Neural crest cell (in vitro differentiated cells): ENCODE data around the gene EBF3. TPM values are rescaled to one million over a fixed set of nuclear protein-coding genes. Genes with fewer than 3 reads are reported as not detected.

Source experiments
- DNase-seq: peaks from one replicate; pipeline ENCODE4 v3.0.0; 2021; ENCODE audit warnings: low read depth, mixed read lengths, low spot score
- H3K27ac Mint-ChIP-seq: one replicate; pipeline ENCODE4 v1.8.0; 2021; ENCODE audit warnings: mild to moderate bottlenecking, mixed read lengths; ENCODE audit not compliant: unreplicated experiment
- H3K27me3 Mint-ChIP-seq: 2 replicates; pipeline ENCODE4 v1.8.0; 2021; ENCODE audit warnings: low read depth, mild to moderate bottlenecking, mixed read lengths
- H3K36me3 Mint-ChIP-seq: 2 replicates; pipeline ENCODE4 v1.8.0; 2021; ENCODE audit warnings: low read depth, mild to moderate bottlenecking, mixed read lengths
- H3K4me1 Mint-ChIP-seq: 2 replicates; pipeline ENCODE4 v1.8.0; 2021; ENCODE audit warnings: mixed read lengths
- H3K4me3 Mint-ChIP-seq: one replicate; pipeline ENCODE4 v1.8.0; 2021; ENCODE audit warnings: mild to moderate bottlenecking, mixed read lengths
- H3K9me3 Mint-ChIP-seq: 2 replicates; pipeline ENCODE4 v1.8.0; 2021; ENCODE audit warnings: mixed read lengths
- CTCF ChIP-seq: fragments of 200-600 bp; sonication (generic); conservative IDR thresholded peaks from 2 replicates; pipeline ENCODE4 v1.5.0; 2021; ENCODE audit warnings: antibody characterized with exemption, mild to moderate bottlenecking
- total RNA-seq: library from RNA; stranded (reverse); gene quantifications from 2 replicates; pipeline ENCODE4 v1.2.1, GENCODE V29; 2021

The EBF3 gene
- total RNA-seq, 1 donor from 2014 or later = 11.6 TPM

- Mint-ChIP-seq H3K9me3 (no peaks in the 10 kb centered on the region), H3K27ac (no peak overlapping the region), H3K36me3 (no peaks in the 10 kb centered on the region), H3K4me3 (no peak overlapping the region), H3K27me3 (no peaks in the 10 kb centered on the region), H3K4me1 (peaks cover 50% of the 10 kb centered on the region)
- DNase-seq = no peak
- no peak for TF ChIP-seq CTCF
Observed at GRCh38 chr10:129867631-129868179, 96.4 kb downstream of the EBF3 start.

- Mint-ChIP-seq H3K9me3 (no peaks in the 10 kb centered on the region), H3K4me3 (no peak overlapping the region), H3K27me3 (no peaks in the 10 kb centered on the region), H3K27ac (no peak overlapping the region), H3K4me1 (peaks cover 56% of the 10 kb centered on the region), H3K36me3 (no peaks in the 10 kb centered on the region)
- DNase-seq = no peak
- no peak for TF ChIP-seq CTCF
Observed at GRCh38 chr10:129866894-129867293, 97.2 kb downstream of the EBF3 start.

- peaks cover 55% of the 10 kb centered on the region for H3K4me1 Mint-ChIP-seq
- no peak for TF ChIP-seq CTCF
Observed at GRCh38 chr10:129865960-129866359, 98.1 kb downstream of the EBF3 start.

GRCh38 chr10:129865413-129865812, 98.7 kb downstream of the EBF3 start:
- peaks cover 50% of the 10 kb centered on the region for H3K4me1 Mint-ChIP-seq
- H3K9me3 Mint-ChIP-seq = no peaks in the 10 kb centered on the region

More at GRCh38 chr10:129865960-129866359, 98.1 kb downstream of the EBF3 start:
- Mint-ChIP-seq H3K9me3 (no peaks in the 10 kb centered on the region), H3K27me3 (no peaks in the 10 kb centered on the region), H3K36me3 (no peaks in the 10 kb centered on the region), H3K4me3 (no peak overlapping the region), H3K27ac (no peak overlapping the region)
- no peak for DNase-seq

GRCh38 chr10:129864601-129865126, 99.4 kb downstream of the EBF3 start:
- no peak for TF ChIP-seq CTCF
- Mint-ChIP-seq H3K27me3 (no peaks in the 10 kb centered on the region), H3K36me3 (no peaks in the 10 kb centered on the region), H3K9me3 (no peaks in the 10 kb centered on the region), H3K4me3 (peak overlapping the region; percentile 72), H3K4me1 (peaks cover 45% of the 10 kb centered on the region), H3K27ac (peak overlapping the region; percentile 84)
- DNase-seq = no peak

More at GRCh38 chr10:129865413-129865812, 98.7 kb downstream of the EBF3 start:
- H3K4me3 Mint-ChIP-seq = no peak overlapping the region
- no peak for DNase-seq
- no peaks in the 10 kb centered on the region for H3K36me3 Mint-ChIP-seq
- no peak for TF ChIP-seq CTCF
- H3K27ac Mint-ChIP-seq = no peak overlapping the region
- H3K27me3 Mint-ChIP-seq = no peaks in the 10 kb centered on the region
